ENCODE measurements around the gene TRIM74.
"Not testable (repeated sequence)": the region's sequence is repeated elsewhere in the genome, so short reads cannot be mapped to it uniquely, and the experiment has no call there.

The TRIM74 gene

DNA sequence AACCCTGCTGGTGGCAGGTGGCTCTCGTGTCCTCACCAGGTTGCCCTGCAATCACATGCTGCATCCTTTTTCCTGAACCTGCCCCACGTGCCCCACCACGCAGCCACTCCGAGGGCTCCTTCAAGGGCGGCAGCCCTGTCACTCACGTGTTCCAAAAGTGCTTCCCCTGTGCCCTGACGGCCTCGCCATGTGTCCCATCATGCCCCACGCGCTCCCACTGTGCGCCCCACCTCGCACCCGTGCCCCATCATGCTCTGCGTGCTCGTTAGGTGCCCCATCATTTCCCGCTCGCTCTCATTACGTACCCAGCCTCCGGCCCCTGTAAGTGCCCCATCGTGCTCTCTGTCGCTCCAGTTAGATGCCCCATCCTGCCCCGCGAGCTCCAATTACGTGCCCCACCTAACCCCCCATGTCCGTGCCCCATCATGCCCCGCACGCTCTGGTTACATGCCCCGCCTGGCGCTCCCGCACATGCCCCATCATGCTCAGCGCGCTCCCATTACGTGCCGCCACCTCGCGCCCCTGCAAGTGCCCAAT lies at the start of gene TRIM74:
Gene TRIM74, minus strand, starts transcription at position 487 of the 537 bp plus-strand sequence. CDS start 3,309 bp downstream, outside the sequence.
- H3K4me3 ChIP-seq, H3K27ac ChIP-seq: not testable (repeated sequence)

GRCh38 chr7:73006491-73006890 lies 37.2 kb upstream of the TRIM74 start:
- H3K4me3 ChIP-seq: peak overlapping the region; percentile 60 to 79 (median 67)
- H3K27ac ChIP-seq: peak overlapping the region in 3 of 21 experiments; percentile 60 to 84 (median 64)

DNA sequence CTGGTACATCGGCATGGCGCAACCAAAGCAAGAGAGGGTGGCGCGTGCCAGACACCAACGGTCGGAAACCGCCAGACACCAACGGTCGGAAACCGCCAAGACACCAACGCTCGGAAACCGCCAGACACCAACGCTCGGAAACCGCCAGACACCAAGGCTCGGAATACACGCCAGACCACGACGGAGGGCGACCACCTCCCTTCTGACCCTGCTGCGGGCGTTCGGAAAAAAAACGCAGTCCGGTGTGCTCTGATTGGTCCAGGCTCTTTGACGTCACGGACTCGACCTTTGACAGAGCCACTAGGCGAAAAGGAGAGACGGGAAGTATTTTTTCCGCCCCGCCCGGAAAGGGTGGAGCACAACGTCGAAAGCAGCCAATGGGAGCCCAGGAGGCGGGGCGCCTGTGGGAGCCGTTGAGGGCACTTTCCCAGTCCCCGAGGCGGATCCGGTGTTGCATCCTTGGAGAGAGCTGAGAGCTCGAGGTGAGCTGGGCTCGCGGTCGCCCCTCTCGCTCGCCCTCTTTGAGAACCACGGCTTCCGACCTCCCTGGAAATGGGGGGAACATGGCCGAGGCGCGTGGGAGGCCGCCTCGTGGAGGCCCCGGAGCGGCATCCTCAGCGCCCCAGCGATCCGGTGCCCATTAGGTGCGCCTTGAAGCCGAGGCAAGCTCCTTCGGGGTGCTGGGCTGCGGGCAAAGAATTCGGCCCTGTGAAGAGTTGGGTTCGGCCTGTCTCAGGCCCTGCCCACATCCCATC lies 36.6 kb upstream of the TRIM74 start:
- H3K27ac ChIP-seq: peak overlapping the region; percentile 39 to 91 (median 86)

GRCh38 chr7:73005356-73005692 lies 36.1 kb upstream of the TRIM74 start:
- Histone ChIP-seq H3K27ac (peak overlapping the region; percentile 39 to 91 (median 86)), H3K4me3 (peak overlapping the region; percentile 60 to 79 (median 67))

More for the DNA sequence above, 36.6 kb upstream of the TRIM74 start:
- peak overlapping the region; percentile 60 to 79 (median 67) for H3K4me3 ChIP-seq

DNA sequence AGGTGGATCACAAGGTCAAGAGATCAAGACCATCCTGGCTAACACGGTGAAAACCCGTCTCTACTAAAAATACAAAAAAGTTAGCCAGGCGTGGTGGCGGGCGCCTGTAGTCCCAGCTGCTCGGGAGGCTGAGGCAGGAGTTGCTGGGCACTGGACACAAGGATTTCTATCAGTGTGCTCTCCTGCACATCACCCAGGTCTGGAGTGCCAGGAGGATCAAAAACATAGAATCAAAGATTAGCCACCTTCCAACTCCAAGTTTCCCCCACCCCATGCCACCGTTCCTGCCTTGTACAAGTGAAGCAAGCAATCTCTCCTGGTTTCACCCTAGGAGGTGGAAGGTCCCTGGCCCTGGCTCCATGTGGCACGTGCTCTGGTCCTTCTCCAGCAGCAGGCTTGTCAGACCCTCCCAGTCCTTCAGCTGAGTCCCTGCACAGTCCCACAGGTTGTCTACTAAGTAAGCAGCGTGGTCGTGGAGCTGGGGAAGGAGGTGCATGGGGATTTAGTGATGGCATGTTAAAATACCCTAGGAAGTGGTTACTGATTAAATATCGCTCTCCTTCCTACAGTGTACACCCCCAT lies 28.7 kb upstream of the TRIM74 start:
- not testable (repeated sequence) for H3K27ac ChIP-seq, H3K4me3 ChIP-seq

DNA sequence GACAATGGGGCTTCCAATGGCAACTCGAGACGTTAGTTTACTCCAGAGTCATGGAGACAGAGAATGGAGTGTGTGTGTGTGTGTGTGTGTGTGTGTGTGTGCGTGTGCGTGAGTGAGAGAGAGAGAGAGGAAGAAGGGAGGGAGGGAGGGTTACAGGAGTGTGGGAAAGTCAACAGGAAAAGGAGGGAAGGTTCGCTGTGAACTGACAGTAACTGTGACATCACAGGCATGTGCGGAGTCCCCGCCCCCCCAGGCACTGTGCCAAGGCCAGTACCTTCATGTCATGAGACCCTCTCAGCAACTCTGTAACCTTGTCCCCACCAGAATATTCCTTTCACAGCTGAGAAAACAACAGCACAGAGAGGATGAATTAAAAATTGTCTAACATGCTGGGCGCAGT lies 28.2 kb upstream of the TRIM74 start:
- not testable (repeated sequence) for H3K4me3 ChIP-seq, H3K27ac ChIP-seq

DNA sequence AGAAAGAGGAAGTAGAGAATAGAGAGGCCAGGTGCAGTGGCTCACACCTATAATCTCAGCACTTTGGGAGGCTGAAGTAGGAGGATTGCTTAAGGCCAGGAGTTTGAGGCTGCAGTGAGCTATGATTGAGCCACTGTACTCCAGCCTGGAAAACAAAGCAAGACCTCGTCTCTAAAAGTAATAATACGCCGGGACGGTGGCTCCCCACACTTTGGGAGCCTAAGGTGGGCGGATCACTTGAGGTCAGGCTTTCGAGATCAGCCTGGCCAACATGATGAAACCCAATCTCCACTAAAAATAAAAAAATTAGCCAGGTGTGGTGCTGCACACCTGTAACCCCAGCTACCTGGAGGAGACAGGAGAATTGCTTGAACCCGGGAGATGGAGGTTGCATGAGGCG lies 26.2 kb upstream of the TRIM74 start:
- not testable (repeated sequence) for H3K27ac ChIP-seq, H3K4me3 ChIP-seq

DNA sequence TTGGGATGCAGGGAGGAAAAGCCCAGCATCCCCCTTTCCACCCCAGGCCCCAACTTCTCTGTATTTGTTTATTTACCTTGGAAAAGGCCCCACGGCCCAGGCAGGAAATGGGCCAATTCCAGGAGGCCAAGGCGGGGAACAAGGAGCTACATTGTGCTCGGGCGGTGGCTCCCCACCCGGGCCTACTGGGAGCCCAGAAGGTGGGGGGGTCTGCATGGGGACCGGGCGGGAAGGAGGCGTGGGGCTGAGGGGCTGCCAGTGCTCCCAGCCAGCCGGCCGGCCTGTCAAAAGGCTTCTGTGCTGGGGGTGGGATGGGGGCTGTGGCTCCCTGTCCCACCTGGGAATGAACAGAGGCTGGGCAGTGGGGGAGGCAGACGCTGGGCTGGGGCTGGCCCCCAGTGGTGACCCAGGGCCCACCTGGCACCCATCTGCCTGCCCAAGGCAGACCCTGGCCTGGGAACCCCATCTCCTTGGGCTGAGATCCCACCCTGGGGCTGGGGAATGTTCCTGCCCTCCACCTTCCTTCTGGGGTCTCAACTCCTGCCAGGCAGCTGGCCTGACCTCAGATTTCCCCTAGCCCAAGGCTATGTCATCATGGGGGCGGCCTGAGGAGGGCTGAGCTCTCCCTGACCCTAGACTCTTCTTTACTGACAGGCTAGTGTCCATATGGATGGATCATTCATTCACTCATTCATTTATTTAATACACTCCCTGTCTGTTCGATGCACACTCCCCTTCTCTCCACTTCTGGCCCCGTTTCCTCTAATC lies 21.1 kb upstream of the TRIM74 start:
- not testable (repeated sequence) for H3K4me3 ChIP-seq, H3K27ac ChIP-seq

DNA sequence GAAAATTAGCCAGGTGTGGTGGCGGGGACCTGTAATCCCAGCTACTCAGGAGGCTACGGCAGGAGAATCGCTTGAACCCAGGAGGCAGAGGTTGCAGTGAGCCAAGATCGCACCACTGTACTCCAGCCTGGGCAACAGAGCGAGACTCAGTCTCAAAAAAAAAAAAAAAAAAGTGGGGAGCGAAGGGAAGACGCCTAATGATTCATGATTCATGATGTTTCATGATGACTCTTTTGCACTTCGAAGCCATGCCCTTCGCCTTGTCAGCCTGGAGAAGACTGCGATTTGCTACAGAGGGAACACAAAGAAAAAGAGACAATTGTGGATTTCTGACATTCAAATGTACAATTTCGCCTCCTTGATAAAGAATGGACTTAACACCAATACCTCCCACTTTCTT lies 12.8 kb upstream of the TRIM74 start:
- H3K4me3 ChIP-seq, H3K27ac ChIP-seq: not testable (repeated sequence)

- H3K4me3 ChIP-seq, H3K27ac ChIP-seq: not testable (repeated sequence)
Measured at GRCh38 chr7:72980382-72980781, 11.1 kb upstream of the TRIM74 start.

DNA sequence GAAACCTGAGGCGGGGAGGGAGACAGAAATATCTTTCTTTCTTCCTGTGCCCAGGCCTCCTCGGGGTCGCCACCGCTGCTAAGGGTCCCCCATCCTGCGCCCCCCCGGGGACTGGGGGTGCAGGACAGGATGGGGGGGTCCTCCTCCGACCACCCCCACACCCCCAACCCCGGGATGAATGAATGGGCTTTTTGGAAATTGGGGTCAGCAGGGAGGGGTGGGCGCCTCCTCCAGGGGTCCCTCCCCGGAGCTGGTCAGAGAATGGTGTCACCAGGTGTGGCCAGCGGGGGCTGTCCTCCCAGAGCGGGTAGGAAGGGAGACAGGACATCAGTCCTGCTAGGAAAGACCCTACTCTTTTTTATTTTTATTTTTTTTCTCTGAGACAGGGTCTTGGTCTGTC lies 7.2 kb upstream of the TRIM74 start:
- not testable (repeated sequence) for H3K4me3 ChIP-seq, H3K27ac ChIP-seq

- H3K27ac ChIP-seq, H3K4me3 ChIP-seq: not testable (repeated sequence)
Measured at GRCh38 chr7:72975656-72976286, 6.5 kb upstream of the TRIM74 start.

DNA sequence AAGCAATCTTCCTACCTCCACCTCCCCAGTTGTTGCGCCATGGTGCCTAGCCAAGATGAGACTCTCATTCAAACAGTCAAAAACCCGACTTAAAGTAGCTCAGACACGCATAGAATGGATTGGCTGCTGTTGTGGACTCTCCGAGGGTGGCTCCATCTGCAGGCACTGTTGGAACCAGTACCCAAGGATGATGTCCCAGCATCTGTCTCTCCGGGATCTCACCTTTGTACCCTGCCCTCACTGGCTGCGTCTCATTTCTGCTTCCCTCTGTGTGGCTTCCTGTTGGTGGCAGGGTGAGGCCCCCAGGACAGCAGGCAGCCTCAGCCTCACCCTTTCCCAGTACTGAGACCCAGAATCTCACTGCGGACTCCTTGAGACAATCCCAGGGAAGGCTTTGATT lies 5.5 kb upstream of the TRIM74 start:
- H3K4me3 ChIP-seq, H3K27ac ChIP-seq: not testable (repeated sequence)

- H3K27ac ChIP-seq, H3K4me3 ChIP-seq: not testable (repeated sequence)
Measured at GRCh38 chr7:72971505-72971904, 2.2 kb upstream of the TRIM74 start.

- not testable (repeated sequence) for H3K27ac ChIP-seq, H3K4me3 ChIP-seq
Measured at GRCh38 chr7:72969688-72970087, 422 bp upstream of the TRIM74 start.

DNA sequence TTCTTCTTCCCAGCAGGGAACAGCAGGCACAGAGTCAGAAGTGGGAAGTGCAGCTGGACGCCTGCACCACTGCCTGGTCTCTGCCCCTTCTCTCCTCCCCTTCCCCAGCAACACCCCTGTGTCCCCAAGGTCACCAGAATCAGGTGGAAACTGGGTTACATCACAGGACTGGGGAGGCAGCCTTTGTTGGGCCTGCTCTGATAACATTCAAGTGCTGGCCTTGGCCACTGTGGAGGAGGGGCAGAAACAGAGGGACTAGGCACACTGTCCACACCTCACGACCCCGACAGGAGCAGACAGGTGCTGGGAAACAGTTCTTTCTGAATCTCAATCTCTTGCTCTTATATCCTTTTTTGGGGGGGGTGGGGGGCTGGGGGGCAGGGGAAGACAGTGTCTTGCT lies 2.4 kb downstream of the TRIM74 start:
- not testable (repeated sequence) for H3K4me3 ChIP-seq

GRCh38 chr7:72965186-72965975 lies 3.9 kb downstream of the TRIM74 start:
- H3K4me3 ChIP-seq, H3K27ac ChIP-seq: not testable (repeated sequence)

More for the DNA sequence above, 2.4 kb downstream of the TRIM74 start:
- not testable (repeated sequence) for H3K27ac ChIP-seq

DNA sequence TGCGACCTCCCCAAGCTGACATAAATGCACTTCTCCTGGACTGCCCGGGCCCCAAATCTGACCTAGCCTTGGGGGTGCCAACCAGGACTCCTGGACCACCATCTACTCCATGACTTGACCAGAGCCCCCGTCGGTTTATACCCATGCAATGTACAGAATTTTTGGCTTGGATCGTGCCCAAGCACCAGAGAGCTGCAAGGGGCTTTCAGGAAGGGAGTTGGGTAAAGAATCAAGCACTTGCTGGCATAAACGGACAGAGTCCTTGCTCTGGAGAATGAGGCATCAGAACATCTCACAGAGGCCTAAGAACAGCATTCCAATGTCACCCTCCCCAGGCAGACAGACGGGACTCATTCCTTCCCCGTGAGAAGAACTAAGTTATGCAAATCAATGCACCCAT lies 6.2 kb downstream of the TRIM74 start:
- not testable (repeated sequence) for H3K27ac ChIP-seq, H3K4me3 ChIP-seq

- H3K4me3 ChIP-seq, H3K27ac ChIP-seq: not testable (repeated sequence)
Measured at GRCh38 chr7:72961346-72961650, 8.0 kb downstream of the TRIM74 start.
